ENCODE measurements around the gene BCKDK.
"Not testable (repeated sequence)": the region's sequence is repeated elsewhere in the genome, so short reads cannot be mapped to it uniquely, and the experiment has no call there.

Gene BCKDK

GRCh38 chr16:31127182-31127581, 19.0 kb downstream of the BCKDK start:
- ATAC-seq (no peak), DNase-seq (no peak)

GRCh38 chr16:31128711-31129567, 20.8 kb downstream of the BCKDK start:
- no peak for DNase-seq
- no peak for ATAC-seq

- ATAC-seq, result no peak
- DNase-seq, result no peak
Observed at GRCh38 chr16:31129568-31130335, 21.6 kb downstream of the BCKDK start.

GRCh38 chr16:31130336-31130891, 22.2 kb downstream of the BCKDK start:
- no peak for ATAC-seq
- no peak for DNase-seq

GRCh38 chr16:31130899-31131298, 22.7 kb downstream of the BCKDK start:
- ATAC-seq (no peak), DNase-seq (no peak)

GRCh38 chr16:31131416-31131815, 23.2 kb downstream of the BCKDK start:
- no peak for ATAC-seq
- no peak for DNase-seq

- no peak for DNase-seq
- no peak for ATAC-seq
Observed at GRCh38 chr16:31131841-31132271, 23.7 kb downstream of the BCKDK start.

- no peak for DNase-seq
Observed at GRCh38 chr16:31132303-31132979, 24.3 kb downstream of the BCKDK start.

GRCh38 chr16:31133046-31133501, 24.9 kb downstream of the BCKDK start:
- no peak for DNase-seq
- ATAC-seq, result no peak

More at GRCh38 chr16:31132303-31132979, 24.3 kb downstream of the BCKDK start:
- ATAC-seq, result no peak

- ATAC-seq, result no peak
- no peak for DNase-seq
Observed at GRCh38 chr16:31134091-31134571, 25.9 kb downstream of the BCKDK start.

- no peak for DNase-seq
- no peak for ATAC-seq
Observed at GRCh38 chr16:31134625-31135534, 26.7 kb downstream of the BCKDK start.

- no peak for DNase-seq
- no peak for ATAC-seq
Observed at GRCh38 chr16:31135535-31136286, 27.5 kb downstream of the BCKDK start, which contains the start of gene PRSS8. Gene PRSS8, minus strand, starts transcription at chr16:31135727. Its CDS starts 229 bp downstream, at chr16:31135498.

GRCh38 chr16:31136287-31136662, 28.1 kb downstream of the BCKDK start:
- DNase-seq (no peak), ATAC-seq (no peak)

GRCh38 chr16:31136822-31137499, 28.8 kb downstream of the BCKDK start:
- DNase-seq, ATAC-seq: not testable (repeated sequence)

GRCh38 chr16:31138621-31139578, 30.7 kb downstream of the BCKDK start:
- no peak for DNase-seq
- no peak for ATAC-seq

- DNase-seq, ATAC-seq: not testable (repeated sequence)
Observed at GRCh38 chr16:31141071-31141469, 32.9 kb downstream of the BCKDK start.

GRCh38 chr16:31141489-31142108, 33.4 kb downstream of the BCKDK start:
- no peak for ATAC-seq
- DNase-seq, result peak; percentile 19
